Panc1 (cell line): ENCODE results near the gene DLG2. TPM values are rescaled to one million over a fixed set of nuclear protein-coding genes. Genes with fewer than 3 reads are reported as not detected.

Experiments used
- ATAC-seq: fragments of 200-7000 bp; cut with Tn5 transposase; 2 replicates; pipeline ENCODE4 v1.9.1; 2020; ENCODE audit warnings: mild to moderate bottlenecking, moderate library complexity
- BruUV-seq: library from RNA; stranded (reverse); fragments of 400-500 nt; replicated peaks from 2 replicates; lab custom pipeline; 2021; lab: Mats Ljungman, UMichigan
- CTCF ChIA-PET: fragments of 300-600 bp; sonication (Branson Sonifier 250); formaldehyde crosslinking; loops from one replicate; lab custom pipeline; 2022; ENCODE audit warnings: antibody characterized with exemption; lab: Charles Lee
- POLR2A ChIA-PET: fragments of 300-600 bp; sonication (Branson Sonifier 250); formaldehyde crosslinking; loops from one replicate; lab custom pipeline; 2022; ENCODE audit warnings: antibody characterized with exemption; lab: Charles Lee
- DNase-seq: peaks from one replicate; pipeline ENCODE4 v3.0.0-alpha.2; 2010; ENCODE audit warnings: low read depth, low spot score
- H3K27ac ChIP-seq: 2 replicates; pipeline ENCODE4 v1.5.1; 2011; ENCODE audit warnings: mild to moderate bottlenecking, low read length, inconsistent platforms
- H3K27me3 ChIP-seq: fragments of 200-500 bp; sonication (Bioruptor generic); 2 replicates; pipeline ENCODE4 v1.6.0; 2014; ENCODE audit warnings: low read length, inconsistent platforms; ENCODE audit not compliant: control insufficient read depth, insufficient read depth
- H3K36me3 ChIP-seq: fragments of 200-500 bp; sonication (Bioruptor generic); 2 replicates; pipeline ENCODE4 v1.5.1; 2014; ENCODE audit warnings: inconsistent platforms, mild to moderate bottlenecking, low read length, moderate library complexity; ENCODE audit not compliant: control insufficient read depth, insufficient read depth
- H3K4me1 ChIP-seq: 2 replicates; pipeline ENCODE4 v1.5.1; 2011; ENCODE audit warnings: inconsistent platforms, mild to moderate bottlenecking, low read length, moderate library complexity; ENCODE audit not compliant: control insufficient read depth, insufficient read depth
- H3K4me3 ChIP-seq, 2 experiments: 2 replicates each; pipeline ENCODE4 v1.5.1; 2011 to 2012; ENCODE audit warnings: low read depth in 2 of 2, low read length in 2 of 2, mild to moderate bottlenecking in 2 of 2, inconsistent platforms in 1 of 2, moderate library complexity in 1 of 2
- H3K9me3 ChIP-seq: fragments of 200-500 bp; sonication (Bioruptor generic); 2 replicates; pipeline ENCODE4 v1.5.1; 2014; ENCODE audit warnings: low read depth, mild to moderate bottlenecking, inconsistent platforms, low read length, moderate library complexity; ENCODE audit not compliant: control insufficient read depth, insufficient read depth
- CTCF ChIP-seq: fragments of 450-650 bp; IDR thresholded peaks from 2 replicates; pipeline ENCODE4 v1.5.1; 2017; ENCODE audit warnings: mild to moderate bottlenecking
- POLR2AphosphoS5 ChIP-seq: IDR thresholded peaks from 2 replicates; pipeline ENCODE4 v1.6.1; 2012; ENCODE audit warnings: mild to moderate bottlenecking, low read depth, low read length, moderate library complexity
- SIN3A ChIP-seq: IDR thresholded peaks from 2 replicates; pipeline ENCODE4 v1.6.1; 2012; ENCODE audit warnings: low read depth, mild to moderate bottlenecking, low read length, moderate library complexity, borderline replicate concordance; ENCODE audit not compliant: insufficient read depth
- TCF7L2 ChIP-seq: IDR thresholded peaks from 2 replicates; pipeline ENCODE4 v1.6.1; 2011; ENCODE audit warnings: mild to moderate bottlenecking, low read depth, low read length, inconsistent platforms
- in situ Hi-C: cut with HindIII; loops from 2 replicates; pipeline ENCODE4 v1.10.0; 2016; ENCODE audit warnings: low sequenced_read_pairs, low pct_unique_long_range_greater_than_20kb
- intact Hi-C: fragments of 100-400 bp; cut with micrococcal nuclease; formaldehyde crosslinking; loops from one replicate; pipeline ENCODE4 v1.10.0; 2022; ENCODE audit not compliant: unreplicated experiment
- total RNA-seq: library from RNA; stranded (reverse); gene quantifications from one replicate; pipeline ENCODE4 v1.2.1, GENCODE V29; 2021; ENCODE audit not compliant: unreplicated experiment
- TF ChIP-seq, protein P1 (sequence below), 2 experiments: IDR thresholded peaks; 2 replicates each; pipeline ENCODE4 v1.6.1; 2011 to 2012; ENCODE audit warnings: low read depth in 2 of 2, control low read depth in 1 of 2, low read length in 1 of 2, mild to moderate bottlenecking in 1 of 2, moderate library complexity in 1 of 2; ENCODE audit not compliant: insufficient read depth in 1 of 2

The DLG2 gene
- total RNA-seq, 1 experiment from 2014 or later = 4.2 TPM

GRCh38 chr11:83835423-83835822, 1791.7 kb downstream of the DLG2 start:
- CTCF ChIA-PET = no interaction called here
- Histone ChIP-seq H3K4me1 (no peaks in the 10 kb centered on the region), H3K9me3 (no peaks in the 10 kb centered on the region), H3K36me3 (no peaks in the 10 kb centered on the region), H3K4me3 (no peak overlapping the region), H3K27ac (no peak overlapping the region), H3K27me3 (peaks cover 5% of the 10 kb centered on the region; the same call in 1 of the 2 replicates)
- in situ Hi-C loops (no loop called here), intact Hi-C loops (loop anchor here (5.0 kb wide), 1 partner anchor 547 kb away; no protein-coding TSS in a partner anchor)
- DNase-seq (no peak), ATAC-seq (no peak)
- POLR2A ChIA-PET = no interaction called here
- no peak for TF ChIP-seq POLR2AphosphoS5
- no peak for TF ChIP-seq CTCF
- no TSS peak for BruUV-seq

DNA sequence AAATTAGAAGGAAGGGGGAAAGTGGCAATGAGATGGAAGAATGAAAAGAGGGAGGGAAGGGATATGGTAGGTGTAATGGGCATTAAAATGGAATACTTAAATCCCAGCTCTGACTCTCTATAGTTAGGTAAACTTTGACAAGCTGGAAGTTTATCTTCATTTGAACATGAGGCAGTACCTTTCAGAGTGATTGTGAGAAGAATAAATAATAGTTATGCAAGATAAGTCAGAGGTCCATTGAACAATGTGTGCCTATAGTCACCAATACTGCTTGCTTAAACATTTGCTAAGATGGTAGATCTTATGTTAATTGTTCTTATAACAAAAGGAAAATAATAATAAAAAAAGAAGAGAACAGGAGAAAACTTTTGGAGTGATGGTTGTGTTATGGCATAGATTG, 1795.2 kb downstream of the DLG2 start:
- H3K27me3 ChIP-seq = no peaks in the 10 kb centered on the region; the same call in 1 of the 2 replicates
- no peaks in the 10 kb centered on the region for H3K36me3 ChIP-seq
- no TSS peak for BruUV-seq
- DNase-seq (no peak), ATAC-seq (no peak)
- POLR2A ChIA-PET = no interaction called here
- H3K4me1 ChIP-seq = no peaks in the 10 kb centered on the region
- H3K9me3 ChIP-seq = no peaks in the 10 kb centered on the region
- no peak overlapping the region for H3K27ac ChIP-seq
- in situ Hi-C loops (no loop called here), intact Hi-C loops (no loop called here)
- CTCF ChIA-PET = no interaction called here
- TF ChIP-seq POLR2AphosphoS5 (no peak), SIN3A (no peak), TCF7L2 (no peak), CTCF (no peak)
- TF ChIP-seq, protein P1, sequence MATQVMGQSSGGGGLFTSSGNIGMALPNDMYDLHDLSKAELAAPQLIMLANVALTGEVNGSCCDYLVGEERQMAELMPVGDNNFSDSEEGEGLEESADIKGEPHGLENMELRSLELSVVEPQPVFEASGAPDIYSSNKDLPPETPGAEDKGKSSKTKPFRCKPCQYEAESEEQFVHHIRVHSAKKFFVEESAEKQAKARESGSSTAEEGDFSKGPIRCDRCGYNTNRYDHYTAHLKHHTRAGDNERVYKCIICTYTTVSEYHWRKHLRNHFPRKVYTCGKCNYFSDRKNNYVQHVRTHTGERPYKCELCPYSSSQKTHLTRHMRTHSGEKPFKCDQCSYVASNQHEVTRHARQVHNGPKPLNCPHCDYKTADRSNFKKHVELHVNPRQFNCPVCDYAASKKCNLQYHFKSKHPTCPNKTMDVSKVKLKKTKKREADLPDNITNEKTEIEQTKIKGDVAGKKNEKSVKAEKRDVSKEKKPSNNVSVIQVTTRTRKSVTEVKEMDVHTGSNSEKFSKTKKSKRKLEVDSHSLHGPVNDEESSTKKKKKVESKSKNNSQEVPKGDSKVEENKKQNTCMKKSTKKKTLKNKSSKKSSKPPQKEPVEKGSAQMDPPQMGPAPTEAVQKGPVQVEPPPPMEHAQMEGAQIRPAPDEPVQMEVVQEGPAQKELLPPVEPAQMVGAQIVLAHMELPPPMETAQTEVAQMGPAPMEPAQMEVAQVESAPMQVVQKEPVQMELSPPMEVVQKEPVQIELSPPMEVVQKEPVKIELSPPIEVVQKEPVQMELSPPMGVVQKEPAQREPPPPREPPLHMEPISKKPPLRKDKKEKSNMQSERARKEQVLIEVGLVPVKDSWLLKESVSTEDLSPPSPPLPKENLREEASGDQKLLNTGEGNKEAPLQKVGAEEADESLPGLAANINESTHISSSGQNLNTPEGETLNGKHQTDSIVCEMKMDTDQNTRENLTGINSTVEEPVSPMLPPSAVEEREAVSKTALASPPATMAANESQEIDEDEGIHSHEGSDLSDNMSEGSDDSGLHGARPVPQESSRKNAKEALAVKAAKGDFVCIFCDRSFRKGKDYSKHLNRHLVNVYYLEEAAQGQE (IDR thresholded peaks at IDR 0.05; ENCODE audit: insufficient read depth in 1 of 2, low read depth in 2 of 2, low read length in 1 of 2) = no peak
- H3K4me3 ChIP-seq = no peak overlapping the region
